LNCAP (cell line): ENCODE measurements around the gene YWHAH.

Experiments
- CTCF ChIP-seq: fragments of 450-650 bp; IDR thresholded peaks from 2 replicates; pipeline ENCODE4 v1.5.1; 2017; ENCODE audit warnings: mild to moderate bottlenecking

Gene YWHAH

GRCh38 chr22:31952472-31952871 lies 8.1 kb downstream of the YWHAH start:
- TF ChIP-seq CTCF, result no peak

GRCh38 chr22:31953261-31953660 lies 8.9 kb downstream of the YWHAH start:
- TF ChIP-seq CTCF, result no peak

GRCh38 chr22:31954535-31955523 lies 10.5 kb downstream of the YWHAH start:
- no peak for TF ChIP-seq CTCF

- TF ChIP-seq CTCF, result no peak
Measured at GRCh38 chr22:31956360-31956759, 12.0 kb downstream of the YWHAH start.

DNA sequence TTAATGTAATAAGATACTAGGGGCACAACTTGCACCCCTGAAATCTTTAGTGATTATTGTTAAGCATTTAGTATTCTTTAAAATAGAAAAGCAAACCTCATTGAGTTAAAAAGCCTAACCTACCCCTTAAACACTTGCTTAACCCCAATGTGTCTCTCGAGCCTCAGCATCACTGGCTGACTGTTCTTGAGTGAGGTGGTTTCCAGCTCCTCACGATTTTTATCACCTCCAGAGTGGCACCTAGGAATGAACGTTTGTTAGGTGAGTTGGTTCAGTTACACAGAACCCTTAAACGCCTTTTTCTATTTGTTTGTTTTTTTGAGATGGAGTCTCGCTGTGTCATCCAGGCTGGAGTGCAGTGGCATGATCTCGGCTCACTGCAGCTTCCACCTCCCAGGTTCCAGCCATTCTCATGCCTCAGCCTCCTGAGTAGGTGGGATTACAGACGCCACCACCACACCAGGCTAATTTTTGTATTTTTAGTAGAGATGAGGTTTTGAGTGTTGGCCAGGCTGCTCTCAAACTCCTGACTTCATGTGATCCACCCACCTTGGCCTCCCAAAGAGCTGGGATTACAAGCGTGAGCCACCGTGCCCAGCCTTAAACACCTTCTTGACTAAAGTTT lies 13.7 kb downstream of the YWHAH start:
- TF ChIP-seq CTCF, result no peak

DNA sequence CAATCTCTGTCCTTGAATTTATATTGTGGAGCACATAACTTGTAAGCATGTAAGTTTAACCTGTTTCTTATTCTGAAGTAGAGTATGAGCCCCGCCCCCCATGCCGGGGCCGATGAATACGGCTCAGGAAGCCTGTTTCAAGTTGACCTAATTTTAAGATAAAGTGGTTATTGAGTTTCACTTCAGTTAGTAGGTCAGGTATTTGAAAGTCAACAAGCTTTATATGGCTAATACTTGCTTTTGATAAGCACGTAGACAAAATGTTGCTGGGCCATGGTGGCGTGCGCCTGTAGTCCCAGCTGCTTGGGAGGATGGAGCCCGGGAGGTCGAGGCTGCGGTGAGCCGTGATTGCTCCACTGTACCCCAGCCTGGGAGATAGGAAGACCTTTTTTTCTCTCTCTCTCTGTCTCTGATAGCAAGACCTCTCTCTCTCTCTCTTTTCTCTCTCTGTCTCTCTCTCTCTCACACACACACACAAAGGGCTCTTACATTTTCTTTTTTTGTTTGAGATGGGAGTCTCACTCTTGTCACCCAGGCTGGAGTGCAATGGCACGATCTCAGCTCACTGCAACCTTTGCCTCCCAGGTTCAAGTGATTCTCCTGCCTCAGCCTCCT lies 14.4 kb downstream of the YWHAH start:
- no peak for TF ChIP-seq CTCF

DNA sequence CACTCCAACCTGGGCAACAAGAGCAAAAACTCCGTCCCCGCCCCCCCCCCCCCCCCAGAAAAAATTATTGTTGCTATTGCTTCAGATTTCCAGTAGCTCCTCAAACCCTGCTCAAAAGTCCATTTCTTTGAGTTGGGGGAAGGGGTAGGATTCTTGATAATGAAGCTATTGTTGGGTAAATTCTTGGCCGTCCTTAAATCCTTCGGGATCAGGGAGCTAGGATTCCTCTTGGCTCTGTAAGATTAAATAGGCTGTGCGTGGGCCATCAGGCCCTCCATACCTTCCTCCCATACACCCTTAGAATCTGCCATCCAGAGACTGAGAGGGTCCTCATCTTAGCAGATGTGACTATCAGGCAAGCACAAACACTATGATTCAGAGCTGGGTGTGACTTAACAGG lies 16.4 kb downstream of the YWHAH start:
- no peak for TF ChIP-seq CTCF
